GM12891 (cell line): ENCODE data around the gene TARS3.

Experiments
- POLR2A ChIP-seq: IDR thresholded peaks from 2 replicates; pipeline ENCODE4 v1.6.1; 2011; ENCODE audit warnings: low read depth, low read length, control low read depth
- POLR2AphosphoS5 ChIP-seq: IDR thresholded peaks from 2 replicates; pipeline ENCODE4 v1.6.1; 2011; ENCODE audit warnings: low read depth, low read length, control low read depth
- TAF1 ChIP-seq: IDR thresholded peaks from 2 replicates; pipeline ENCODE4 v1.6.1; 2011; ENCODE audit warnings: low read depth, low read length, control low read depth

DNA sequence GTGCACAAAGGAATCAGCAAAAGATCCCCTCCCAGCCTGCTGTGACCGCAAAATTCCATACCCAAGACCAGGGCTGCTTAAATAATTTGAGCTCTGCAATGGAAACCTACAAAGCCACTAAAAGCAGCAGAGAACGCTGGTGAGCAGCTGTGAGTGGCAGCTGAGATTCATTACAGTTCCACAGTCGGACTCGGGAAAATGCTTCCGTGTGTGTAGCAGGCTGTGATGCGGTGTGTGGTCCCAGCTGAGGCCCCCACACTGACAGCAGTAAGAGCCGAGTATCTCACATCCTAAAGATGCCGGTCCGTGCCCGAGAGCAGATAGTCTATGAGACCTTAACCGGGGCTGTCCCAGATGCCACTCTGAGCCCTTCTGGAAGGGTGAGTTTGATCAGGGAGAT, 109.5 kb downstream of the TARS3 start:
- TF ChIP-seq TAF1: no peak
- TF ChIP-seq POLR2A: no peak
- no peak for TF ChIP-seq POLR2AphosphoS5
